HepG2 (cell line): ENCODE measurements around the gene KRTAP3-3. TPM values are rescaled to one million over a fixed set of nuclear protein-coding genes. Genes with fewer than 3 reads are reported as not detected.

ENCODE experiments used
- AFF4 ChIP-seq: sonication (generic); formaldehyde crosslinking; IDR thresholded peaks from 2 replicates; pipeline ENCODE4 v1.4.0; 2020; ENCODE audit warnings: missing genetic modification reagents
- BCL3 ChIP-seq: sonication (generic); formaldehyde crosslinking; IDR thresholded peaks from 2 replicates; pipeline ENCODE4 v1.5.1; 2020; ENCODE audit warnings: mild to moderate bottlenecking, missing genetic modification reagents, moderate library complexity
- FOXA3 ChIP-seq: IDR thresholded peaks from 2 replicates; pipeline ENCODE4 v1.6.1; 2016; ENCODE audit warnings: missing genetic modification reagents, missing compliant biosample characterization
- FOXC1 ChIP-seq: sonication (generic); formaldehyde crosslinking; IDR thresholded peaks from 2 replicates; pipeline ENCODE4 v1.8.0; 2022; ENCODE audit warnings: mild to moderate bottlenecking, missing genetic modification reagents, borderline replicate concordance
- HDAC2 ChIP-seq: sonication (generic); formaldehyde crosslinking; IDR thresholded peaks from 2 replicates; pipeline ENCODE4 v1.4.0; 2020; ENCODE audit warnings: missing genetic modification reagents
- MATR3 ChIP-seq: sonication (generic); formaldehyde crosslinking; IDR thresholded peaks from 2 replicates; pipeline ENCODE4 v1.4.0; 2020; ENCODE audit warnings: missing genetic modification reagents
- SCMH1 ChIP-seq: sonication (generic); formaldehyde crosslinking; IDR thresholded peaks from 2 replicates; pipeline ENCODE4 v1.9.0; 2021; ENCODE audit warnings: missing genetic modification reagents, mild to moderate bottlenecking, borderline replicate concordance
- SPEN ChIP-seq: sonication (generic); formaldehyde crosslinking; IDR thresholded peaks from 2 replicates; pipeline ENCODE4 v1.5.1; 2020; ENCODE audit warnings: low read depth, mild to moderate bottlenecking, missing genetic modification reagents
- ZNF687 ChIP-seq: sonication (generic); formaldehyde crosslinking; IDR thresholded peaks from 2 replicates; pipeline ENCODE4 v1.5.1; 2020; ENCODE audit warnings: mild to moderate bottlenecking, missing genetic modification reagents, moderate library complexity
- ZSCAN30 ChIP-seq: sonication (generic); formaldehyde crosslinking; IDR thresholded peaks from 2 replicates; pipeline ENCODE4 v1.5.0; 2020; ENCODE audit warnings: mild to moderate bottlenecking, missing genetic modification reagents
- polyA plus RNA-seq, 8 experiments: library from polyadenylated mRNA; depleted of rRNA in 3 of 8; stranded (reverse) in 7 of 8; unstranded in 1 of 8; fragments of >200 nt; fragmentation: Illumina TruSeq in 4 of 8; extraction: Trizol in 4 of 8; gene quantifications; 2 replicates each; pipeline versions ENCODE4 v1.2.1 to v1.2.3, GENCODE V29; 2011 to 2016; ENCODE audit warnings: low read depth in 4 of 8, missing spikeins in 1 of 8, mixed read lengths in 1 of 8; ENCODE audit not compliant: insufficient read depth in 1 of 8
- total RNA-seq, 5 experiments: library from RNA; depleted of rRNA; stranded (reverse); fragments of >200 nt; fragmentation: Illumina TruSeq; extraction: Trizol; gene quantifications; 2 replicates each; pipeline ENCODE4 v1.2.3, GENCODE V29; 2016; ENCODE audit warnings: low read depth in 1 of 5
- TF ChIP-seq, protein P1 (sequence below): sonication (generic); formaldehyde crosslinking; IDR thresholded peaks from 2 replicates; pipeline ENCODE4 v1.4.0; 2020; ENCODE audit warnings: mild to moderate bottlenecking, missing genetic modification reagents
- TF ChIP-seq, protein P2 (sequence below): sonication (generic); formaldehyde crosslinking; IDR thresholded peaks from 2 replicates; pipeline ENCODE4 v1.5.0; 2020; ENCODE audit warnings: mild to moderate bottlenecking, missing genetic modification reagents, borderline replicate concordance
- TF ChIP-seq, protein P3 (sequence below): sonication (generic); formaldehyde crosslinking; IDR thresholded peaks from 2 replicates; pipeline ENCODE4 v1.8.1; 2023; ENCODE audit warnings: mild to moderate bottlenecking, missing genetic modification reagents

KRTAP3-3 gene
- total and polyA plus RNA-seq, 2 of the 13 experiments (the other 11 are each of a cell fraction or from before 2014, with no cell fraction given) = not detected

DNA sequence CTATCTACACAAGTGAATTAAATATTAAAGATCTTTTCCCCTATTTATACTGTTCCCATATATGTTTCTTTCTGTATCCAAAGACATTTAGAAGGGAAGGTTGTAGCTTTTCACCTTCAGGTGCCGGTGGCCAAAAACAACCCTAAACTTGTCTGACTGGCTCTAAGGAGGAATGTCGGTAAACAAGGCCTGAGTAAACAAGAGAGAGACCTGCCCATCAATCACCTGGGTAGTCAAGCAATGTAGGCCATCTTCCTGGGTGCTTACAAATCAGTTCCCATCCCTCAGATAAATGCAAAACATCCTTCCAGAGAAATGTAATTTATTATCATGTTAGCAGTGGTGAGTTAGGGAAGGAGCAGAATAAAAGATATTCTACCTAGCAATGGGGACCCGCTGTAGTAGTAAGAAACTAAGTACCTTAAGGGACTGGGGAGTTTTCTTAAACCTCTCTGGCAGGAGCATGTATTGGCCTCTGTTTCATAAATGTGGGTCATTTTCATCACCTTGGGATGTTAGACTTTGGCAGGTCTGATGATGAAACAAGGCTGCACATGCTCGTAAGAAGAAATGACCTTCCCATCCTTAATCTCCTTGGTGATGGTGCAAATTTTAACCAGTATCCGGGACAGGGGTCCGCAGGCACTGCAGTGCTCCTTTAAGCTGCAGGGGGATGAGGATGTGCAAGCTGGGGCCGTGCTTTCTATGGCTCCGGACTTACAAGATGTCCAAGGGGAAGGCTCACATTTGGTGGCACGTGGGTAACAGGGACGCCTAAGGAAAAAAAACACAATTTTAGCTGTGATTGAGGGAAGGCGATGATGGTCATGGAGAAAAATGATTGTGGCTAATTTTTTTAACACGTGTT, 35.6 kb downstream of the KRTAP3-3 start (continued):
- TF ChIP-seq ZNF687 (CRISPR knock-in tag) (no peak), AFF4 (no peak), FOXC1 (no peak), MATR3 (CRISPR knock-in tag) (no peak), ZSCAN30 (CRISPR knock-in tag) (no peak), SCMH1 (CRISPR knock-in tag) (no peak), BCL3 (no peak), HDAC2 (CRISPR knock-in tag) (peak; percentile 80; the same call in 1 of the 2 replicates), FOXA3 (CRISPR knock-in tag) (peak; percentile 100), SPEN (CRISPR knock-in tag) (0 out of 2 replicates have a peak, but pooled peaks have one; percentile 21)
- TF ChIP-seq, protein P1, sequence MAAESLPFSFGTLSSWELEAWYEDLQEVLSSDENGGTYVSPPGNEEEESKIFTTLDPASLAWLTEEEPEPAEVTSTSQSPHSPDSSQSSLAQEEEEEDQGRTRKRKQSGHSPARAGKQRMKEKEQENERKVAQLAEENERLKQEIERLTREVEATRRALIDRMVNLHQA = no peak
- TF ChIP-seq, protein P2, sequence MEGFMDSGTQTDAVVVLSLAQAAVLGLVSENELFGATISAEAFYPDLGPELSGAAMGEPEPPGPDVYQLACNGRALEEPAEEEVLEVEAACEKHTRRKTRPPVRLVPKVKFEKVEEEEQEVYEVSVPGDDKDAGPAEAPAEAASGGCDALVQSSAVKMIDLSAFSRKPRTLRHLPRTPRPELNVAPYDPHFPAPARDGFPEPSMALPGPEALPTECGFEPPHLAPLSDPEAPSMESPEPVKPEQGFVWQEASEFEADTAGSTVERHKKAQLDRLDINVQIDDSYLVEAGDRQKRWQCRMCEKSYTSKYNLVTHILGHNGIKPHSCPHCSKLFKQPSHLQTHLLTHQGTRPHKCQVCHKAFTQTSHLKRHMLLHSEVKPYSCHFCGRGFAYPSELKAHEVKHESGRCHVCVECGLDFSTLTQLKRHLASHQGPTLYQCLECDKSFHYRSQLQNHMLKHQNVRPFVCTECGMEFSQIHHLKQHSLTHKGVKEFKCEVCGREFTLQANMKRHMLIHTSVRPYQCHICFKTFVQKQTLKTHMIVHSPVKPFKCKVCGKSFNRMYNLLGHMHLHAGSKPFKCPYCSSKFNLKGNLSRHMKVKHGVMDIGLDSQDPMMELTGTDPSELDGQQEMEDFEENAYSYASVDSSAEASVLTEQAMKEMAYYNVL (CRISPR knock-in tag) = 0 out of 2 replicates have a peak, but pooled peaks have one; percentile 28
- TF ChIP-seq, protein P3, sequence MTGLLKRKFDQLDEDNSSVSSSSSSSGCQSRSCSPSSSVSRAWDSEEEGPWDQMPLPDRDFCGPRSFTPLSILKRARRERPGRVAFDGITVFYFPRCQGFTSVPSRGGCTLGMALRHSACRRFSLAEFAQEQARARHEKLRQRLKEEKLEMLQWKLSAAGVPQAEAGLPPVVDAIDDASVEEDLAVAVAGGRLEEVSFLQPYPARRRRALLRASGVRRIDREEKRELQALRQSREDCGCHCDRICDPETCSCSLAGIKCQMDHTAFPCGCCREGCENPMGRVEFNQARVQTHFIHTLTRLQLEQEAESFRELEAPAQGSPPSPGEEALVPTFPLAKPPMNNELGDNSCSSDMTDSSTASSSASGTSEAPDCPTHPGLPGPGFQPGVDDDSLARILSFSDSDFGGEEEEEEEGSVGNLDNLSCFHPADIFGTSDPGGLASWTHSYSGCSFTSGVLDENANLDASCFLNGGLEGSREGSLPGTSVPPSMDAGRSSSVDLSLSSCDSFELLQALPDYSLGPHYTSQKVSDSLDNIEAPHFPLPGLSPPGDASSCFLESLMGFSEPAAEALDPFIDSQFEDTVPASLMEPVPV (CRISPR knock-in tag) = no peak
